PFSK-1 (cell line): Measurements from ENCODE around the gene OSER1.

Experiments
- FOXP2 ChIP-seq: optimal IDR thresholded peaks from 2 replicates; pipeline ENCODE3; 2011; ENCODE audit warnings: borderline replicate concordance, control low read depth, inconsistent platforms; ENCODE audit not compliant: insufficient read depth; ENCODE audit errors: extremely low read length, extremely low read depth
- POLR2AphosphoS5 ChIP-seq: IDR thresholded peaks from 2 replicates; pipeline ENCODE4 v1.6.1; 2012; ENCODE audit warnings: low read depth, mild to moderate bottlenecking, control low read depth, low read length, moderate library complexity
- REST ChIP-seq, 2 experiments: IDR thresholded peaks; 2 replicates each; pipeline versions ENCODE4 v1.6.1 to v1.8.0; 2011 to 2012; ENCODE audit warnings: low read depth in 2 of 2, low read length in 2 of 2, control low read depth in 1 of 2, inconsistent platforms in 1 of 2, mild to moderate bottlenecking in 1 of 2, moderate library complexity in 1 of 2; ENCODE audit not compliant: insufficient read depth in 1 of 2
- SIN3A ChIP-seq: IDR thresholded peaks from 2 replicates; pipeline ENCODE4 v1.6.1; 2012; ENCODE audit warnings: mild to moderate bottlenecking, low read length, moderate library complexity, borderline replicate concordance; ENCODE audit not compliant: insufficient read depth
- TAF1 ChIP-seq: IDR thresholded peaks from 2 replicates; pipeline ENCODE4 v1.6.1; 2012; ENCODE audit warnings: low read length, control low read depth, borderline replicate concordance; ENCODE audit not compliant: insufficient read depth

The OSER1 gene

GRCh38 chr20:44247131-44247571 lies 36.6 kb upstream of the OSER1 start, which contains the start of gene GDAP1L1:
GDAP1L1 (plus strand) TSS chr20:44247308; CDS start chr20:44247335, 27 bp downstream.
- no peak for TF ChIP-seq SIN3A
- no peak for TF ChIP-seq TAF1
- no peak for TF ChIP-seq REST (IDR thresholded peaks at IDR 0.05; ENCODE audit: insufficient read depth in 1 of 2, low read depth in 2 of 2, low read length in 2 of 2)
- no peak for TF ChIP-seq FOXP2
- TF ChIP-seq POLR2AphosphoS5, result no peak

- no peak for TF ChIP-seq REST (IDR thresholded peaks at IDR 0.05; ENCODE audit: insufficient read depth in 1 of 2, low read depth in 2 of 2, low read length in 2 of 2)
- TF ChIP-seq FOXP2, result no peak
- no peak for TF ChIP-seq POLR2AphosphoS5
- no peak for TF ChIP-seq SIN3A
- TF ChIP-seq TAF1, result no peak
Observed at GRCh38 chr20:44245977-44246376, 35.4 kb upstream of the OSER1 start.

GRCh38 chr20:44241796-44242195 lies 31.2 kb upstream of the OSER1 start:
- TF ChIP-seq TAF1 (no peak), REST (IDR thresholded peaks at IDR 0.05; ENCODE audit: insufficient read depth in 1 of 2, low read depth in 2 of 2, low read length in 2 of 2) (no peak), SIN3A (no peak), FOXP2 (no peak), POLR2AphosphoS5 (no peak)

- TF ChIP-seq FOXP2 (no peak), POLR2AphosphoS5 (no peak), REST (IDR thresholded peaks at IDR 0.05; ENCODE audit: insufficient read depth in 1 of 2, low read depth in 2 of 2, low read length in 2 of 2) (no peak), TAF1 (no peak), SIN3A (no peak)
Observed at GRCh38 chr20:44235702-44236101, 25.1 kb upstream of the OSER1 start.
